Adrenal gland (tissue), 12 donors: Measurements from ENCODE around the gene BZW2. TPM values are rescaled to one million over a fixed set of nuclear protein-coding genes. Genes with fewer than 3 reads are reported as not detected.
"Not testable (repeated sequence)": the region's sequence is repeated elsewhere in the genome, so short reads cannot be mapped to it uniquely, and the experiment has no call there.

Source experiments
- DNase-seq, 7 donors: peaks; one replicate each; pipeline ENCODE4 v3.0.0-alpha.2; 2019 to 2020
- H3K27ac ChIP-seq, 5 donors: fragments of 200-600 bp; sonication (generic) in 4 of 5; 1 replicate in 3 of 5; 2 replicates in 2 of 5; pipeline versions ENCODE4 v1.5.1 to v1.8.0; 2016 to 2020; ENCODE audit warnings: mild to moderate bottlenecking in 1 of 5
- H3K27me3 ChIP-seq: fragments of 200-600 bp; 2 replicates; pipeline ENCODE4 v1.8.0; 2021
- H3K36me3 ChIP-seq, 2 donors: fragments of 200-600 bp; replicated peaks in 1 of 2; 1 replicate in 1 of 2; 2 replicates in 1 of 2; pipeline versions ENCODE4 v1.5.1 to v1.8.0; 2018 to 2022
- H3K4me1 ChIP-seq, 2 donors: fragments of 200-600 bp; replicated peaks in 1 of 2; 1 replicate in 1 of 2; 2 replicates in 1 of 2; pipeline versions ENCODE4 v1.5.1 to v1.8.0; 2018 to 2021
- H3K4me3 ChIP-seq, 4 donors: fragments of 200-600 bp; sonication (generic) in 3 of 4; one replicate each; pipeline ENCODE4 v1.5.1; 2016 to 2018
- H3K9me3 ChIP-seq, 3 donors: fragments of 200-600 bp; sonication (generic) in 1 of 3; replicated peaks in 1 of 3; 1 replicate in 2 of 3; 2 replicates in 1 of 3; pipeline versions ENCODE4 v1.5.1 to v1.8.0; 2016 to 2021
- CTCF ChIP-seq, 6 experiments: fragments of 450-650 bp in 4 of 6; fragments of 200-600 bp in 2 of 6; sonication (generic) in 1 of 6; IDR thresholded peaks; 1 replicate in 5 of 6; 2 replicates in 1 of 6; pipeline versions ENCODE4 v1.5.1 to v1.8.0; 2016 to 2021; ENCODE audit warnings: antibody characterized with exemption in 6 of 6, mild to moderate bottlenecking in 2 of 6, moderate library complexity in 1 of 6
- POLR2A ChIP-seq, 2 donors: fragments of 450-650 bp; IDR thresholded peaks; one replicate each; pipeline ENCODE4 v1.6.1; 2017; ENCODE audit warnings: antibody characterized with exemption in 2 of 2, mild to moderate bottlenecking in 2 of 2, moderate library complexity in 1 of 2
- WGBS, 4 donors: extraction: QIAGEN DNeasy Blood & Tissue Kit in 2 of 4; methylation state at CpG; one replicate each; pipeline versions ENCODE4 v1.1.5 to v1.1.7; 2013 to 2017; 5-methylcytosine and 5-hydroxymethylcytosine counted together
- intact Hi-C, 2 donors: fragments of 100-400 bp; cut with DNase I; formaldehyde crosslinking; loops; one replicate each; pipeline versions ENCODE4 v1.14.1 to v1.15.0; 2022 to 2023
- polyA plus RNA-seq, 3 donors: library from polyadenylated mRNA; stranded (reverse); fragments of 200-250 nt in 2 of 3; fragments of 350-450 nt in 1 of 3; fragmentation: Illumina TruSeq in 1 of 3; extraction: RNeasy Lipid Tissue Mini Kit (QIAGEN cat#74804) in 1 of 3; gene quantifications; one replicate each; pipeline ENCODE4 v1.2.3, GENCODE V29; 2013 to 2014
- total RNA-seq, 9 donors: library from RNA; depleted of rRNA in 4 of 9; stranded (reverse); fragments of >200 nt in 4 of 9; fragments of 120-200 nt in 1 of 9; fragmentation: NEBNext Ultra II Directional in 1 of 9; extraction: Animal tissue kit (Norgen Biotek cat#: 25700) in 1 of 9; gene quantifications; one replicate each; pipeline versions ENCODE4 v1.1.0 to v1.2.4, GENCODE V29; 2013 to 2023
- donor health status: healthy with polysubstance abuse.
- donor health status: Bipolar disorder and iron deficiency.
- donor health status: DM: yes; HTN: yes; CAD: no.
- donor health status: DM: no; HTN: no; CAD: no.
- donor health status: DM: no; HTN: no; CAD: no.
- donor health status: DM: yes; HTN: yes; CAD: no.

Gene BZW2
- total and polyA plus RNA-seq, 12 donors = 11.1 to 46.5 (median 34.2) TPM

- 81 to 98% (median 87%) methylated on average over 2 of the region's 2 CpGs for WGBS, 4 donors
- Histone ChIP-seq H3K36me3 (no peaks in the 10 kb centered on the region), H3K4me3 (no peak overlapping the region), H3K27ac (no peak overlapping the region), H3K4me1 (peaks cover 10 to 26% of the 10 kb centered on the region in 2 donors), H3K9me3 (no peaks in the 10 kb centered on the region), H3K27me3 (no peaks in the 10 kb centered on the region)
- intact Hi-C loops = no loop called here
- TF ChIP-seq CTCF (IDR thresholded peaks at IDR 0.05) (no peak), POLR2A (IDR thresholded peaks at IDR 0.05) (no peak)
- DNase-seq = no peak
These were observed 6.9 kb downstream of the BZW2 start for GRCh38 chr7:16652888-16653287.

- H3K4me3 ChIP-seq = no peak overlapping the region
- no peak for DNase-seq
- peaks cover 10 to 19% of the 10 kb centered on the region in 2 donors for H3K4me1 ChIP-seq
- no peaks in the 10 kb centered on the region for H3K9me3 ChIP-seq
- no peaks in the 10 kb centered on the region for H3K36me3 ChIP-seq
- H3K27ac ChIP-seq = no peak overlapping the region
- no peaks in the 10 kb centered on the region for H3K27me3 ChIP-seq
- intact Hi-C loops = no loop called here
- no peak for TF ChIP-seq POLR2A (IDR thresholded peaks at IDR 0.05)
- TF ChIP-seq CTCF (IDR thresholded peaks at IDR 0.05) = no peak
These were observed 9.4 kb downstream of the BZW2 start for GRCh38 chr7:16655394-16655793.

GRCh38 chr7:16656141-16656540, 10.2 kb downstream of the BZW2 start:
- intact Hi-C loops = no loop called here
- 80 to 93% (median 91%) methylated on average over 1 of the region's 1 CpG for WGBS, 4 donors
- Histone ChIP-seq H3K9me3 (no peaks in the 10 kb centered on the region), H3K27me3 (no peaks in the 10 kb centered on the region), H3K27ac (no peak overlapping the region), H3K4me1 (peaks cover 12 to 26% of the 10 kb centered on the region in 2 donors), H3K4me3 (no peak overlapping the region), H3K36me3 (no peaks in the 10 kb centered on the region)
- DNase-seq = no peak
- TF ChIP-seq CTCF (IDR thresholded peaks at IDR 0.05) = no peak
- TF ChIP-seq POLR2A (IDR thresholded peaks at IDR 0.05) = no peak

GRCh38 chr7:16657656-16658279, 11.8 kb downstream of the BZW2 start:
- H3K27me3 ChIP-seq = no peaks in the 10 kb centered on the region
- no peaks in the 10 kb centered on the region for H3K36me3 ChIP-seq
- no peaks in the 10 kb centered on the region for H3K9me3 ChIP-seq
- H3K4me3 ChIP-seq = no peak overlapping the region
- peaks cover 5 to 25% of the 10 kb centered on the region in 2 donors for H3K4me1 ChIP-seq
- DNase-seq = peak in 4 of 7 donors; percentile 21 to 42 (median 26)
- WGBS, 4 donors = 80 to 85% (median 84%) methylated on average over 4 of the region's 4 CpGs
- H3K27ac ChIP-seq = no peak overlapping the region
- intact Hi-C loops = no loop called here
- TF ChIP-seq POLR2A (IDR thresholded peaks at IDR 0.05) (no peak), CTCF (IDR thresholded peaks at IDR 0.05) (peak in 1 of 6 experiments; percentile 12)

- DNase-seq, H3K9me3 ChIP-seq, intact Hi-C loops, H3K27me3 ChIP-seq, H3K36me3 ChIP-seq, H3K27ac ChIP-seq, H3K4me3 ChIP-seq: not testable (repeated sequence)
- peaks cover 5 to 25% of the 10 kb centered on the region in 2 donors for H3K4me1 ChIP-seq
- WGBS, 4 donors = 85 to 93% (median 90%) methylated on average over 8 of the region's 8 CpGs
These were observed 14.0 kb downstream of the BZW2 start for GRCh38 chr7:16659854-16660497.
